Hepatocyte (in vitro differentiated cells): ENCODE data around the gene CCR2.

Experiments
- CTCF ChIP-seq: fragments of 200-600 bp; sonication (generic); IDR thresholded peaks from 2 replicates; pipeline ENCODE4 v1.5.1; 2016; ENCODE audit warnings: antibody characterized with exemption, mild to moderate bottlenecking; ENCODE audit not compliant: poor library complexity
- EZH2 ChIP-seq: fragments of 200-600 bp; sonication (generic); IDR thresholded peaks from 2 replicates; pipeline ENCODE4 v1.6.1; 2016; ENCODE audit warnings: antibody characterized with exemption, mild to moderate bottlenecking, borderline replicate concordance
- EZH2phosphoT487 ChIP-seq: fragments of 200-600 bp; sonication (generic); IDR thresholded peaks from one replicate; pipeline ENCODE4 v1.6.1; 2018; ENCODE audit warnings: antibody characterized with exemption, mild to moderate bottlenecking, low read depth, moderate library complexity; ENCODE audit not compliant: unreplicated experiment, severe bottlenecking

GRCh38 chr3:46407970-46408369 lies 54.1 kb downstream of the CCR2 start:
- TF ChIP-seq CTCF (no peak), EZH2phosphoT487 (no peak), EZH2 (no peak)
